Prostate gland (tissue), 2 donors: ENCODE measurements around the gene ANTXRL. TPM values are rescaled to one million over a fixed set of nuclear protein-coding genes. Genes with fewer than 3 reads are reported as not detected.
"Not testable (repeated sequence)": the region's sequence is repeated elsewhere in the genome, so short reads cannot be mapped to it uniquely, and the experiment has no call there.

ENCODE experiments used
- DNase-seq: peaks from one replicate; pipeline ENCODE4 v3.0.0-alpha.2; 2019; ENCODE audit warnings: low spot score
- H3K27ac ChIP-seq, 2 donors: fragments of 200-600 bp; sonication (generic); 2 replicates each; pipeline ENCODE4 v1.5.1; 2017 to 2019
- H3K27me3 ChIP-seq: fragments of 200-600 bp; sonication (generic); replicated peaks from 2 replicates; pipeline ENCODE4 v1.5.1; 2019; ENCODE audit not compliant: insufficient read depth
- H3K36me3 ChIP-seq, 2 donors: fragments of 200-600 bp; sonication (generic); 1 replicate in 1 of 2; 2 replicates in 1 of 2; pipeline versions ENCODE4 v1.5.1 to v1.8.1; 2017 to 2019
- H3K4me1 ChIP-seq: fragments of 200-600 bp; sonication (generic); replicated peaks from 2 replicates; pipeline ENCODE4 v1.5.1; 2019
- H3K4me3 ChIP-seq, 2 donors: fragments of 200-600 bp; sonication (generic); 2 replicates each; pipeline ENCODE4 v1.5.1; 2017 to 2019
- H3K9me3 ChIP-seq: fragments of 200-600 bp; sonication (generic); 2 replicates; pipeline ENCODE4 v1.5.1; 2017
- POLR2A ChIP-seq: fragments of 450-650 bp; IDR thresholded peaks from one replicate; pipeline ENCODE4 v1.6.1; 2016; ENCODE audit warnings: antibody characterized with exemption, mild to moderate bottlenecking
- POLR2AphosphoS5 ChIP-seq: sonication (generic); formaldehyde crosslinking; IDR thresholded peaks from one replicate; pipeline ENCODE4 v1.6.1; 2017; ENCODE audit warnings: antibody characterized with exemption
- whole genome bisulfite sequencing: methylation state at CpG from one replicate; pipeline ENCODE4 v1.1.5; 2018; 5-methylcytosine and 5-hydroxymethylcytosine counted together
- intact Hi-C: fragments of 100-400 bp; cut with DNase I; formaldehyde crosslinking; loops from one replicate; pipeline ENCODE4 v1.14.2; 2022
- total RNA-seq, 2 donors: library from RNA; depleted of rRNA; stranded (reverse); fragments of >200 nt; gene quantifications; one replicate each; pipeline ENCODE4 v1.1.0, GENCODE V29; 2016
- TF ChIP-seq, protein P1 (sequence below), 4 experiments: fragments of 200-600 bp in 2 of 4; fragments of 450-650 bp in 2 of 4; sonication (generic) in 2 of 4; IDR thresholded peaks; 1 replicate in 3 of 4; 2 replicates in 1 of 4; pipeline ENCODE4 v1.5.1; 2016 to 2019; ENCODE audit warnings: antibody characterized with exemption in 4 of 4, mild to moderate bottlenecking in 2 of 4, moderate library complexity in 2 of 4

ANTXRL gene
- total RNA-seq, 2 donors from 2014 or later: 3.4 TPM; not detected in 1

DNA sequence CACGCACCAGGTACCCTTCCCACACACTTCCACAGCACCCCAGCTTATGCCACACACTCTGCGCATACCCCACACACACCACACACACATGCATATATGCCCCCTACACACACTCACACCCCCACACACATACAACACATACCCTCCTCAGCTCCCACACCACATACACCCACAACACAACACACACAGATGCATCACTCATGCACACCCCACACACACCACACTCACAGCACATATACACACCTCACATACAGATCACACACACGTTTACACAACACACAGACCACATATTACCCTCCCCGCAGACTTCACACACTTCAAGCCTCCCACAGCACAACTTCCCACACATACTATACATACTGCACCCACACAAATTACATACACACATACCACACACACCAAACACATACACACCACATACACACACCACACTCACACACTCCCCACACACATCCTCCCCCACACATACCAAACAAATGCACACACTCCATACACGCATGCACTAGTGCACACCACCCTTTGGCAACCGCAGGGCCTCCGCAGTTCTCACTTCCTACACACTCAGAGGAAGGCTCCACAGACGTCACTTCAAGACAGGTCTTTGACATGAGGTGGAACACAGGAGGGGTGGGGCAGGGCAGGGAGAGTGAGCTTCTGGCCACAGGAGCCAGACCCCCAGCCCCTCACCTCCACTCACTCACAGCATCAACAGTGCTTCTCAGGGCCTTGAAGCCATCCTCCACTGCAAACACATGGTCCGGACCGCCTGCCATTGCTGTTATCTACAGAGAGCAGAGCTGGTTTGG, 18.5 kb upstream of the ANTXRL start:
- no peaks in the 10 kb centered on the region for H3K36me3 ChIP-seq
- no peaks in the 10 kb centered on the region for H3K9me3 ChIP-seq
- no peaks in the 10 kb centered on the region for H3K4me1 ChIP-seq
- no peak overlapping the region for H3K27ac ChIP-seq
- TF ChIP-seq POLR2AphosphoS5 (no peak), POLR2A (no peak)
- TF ChIP-seq, protein P1, sequence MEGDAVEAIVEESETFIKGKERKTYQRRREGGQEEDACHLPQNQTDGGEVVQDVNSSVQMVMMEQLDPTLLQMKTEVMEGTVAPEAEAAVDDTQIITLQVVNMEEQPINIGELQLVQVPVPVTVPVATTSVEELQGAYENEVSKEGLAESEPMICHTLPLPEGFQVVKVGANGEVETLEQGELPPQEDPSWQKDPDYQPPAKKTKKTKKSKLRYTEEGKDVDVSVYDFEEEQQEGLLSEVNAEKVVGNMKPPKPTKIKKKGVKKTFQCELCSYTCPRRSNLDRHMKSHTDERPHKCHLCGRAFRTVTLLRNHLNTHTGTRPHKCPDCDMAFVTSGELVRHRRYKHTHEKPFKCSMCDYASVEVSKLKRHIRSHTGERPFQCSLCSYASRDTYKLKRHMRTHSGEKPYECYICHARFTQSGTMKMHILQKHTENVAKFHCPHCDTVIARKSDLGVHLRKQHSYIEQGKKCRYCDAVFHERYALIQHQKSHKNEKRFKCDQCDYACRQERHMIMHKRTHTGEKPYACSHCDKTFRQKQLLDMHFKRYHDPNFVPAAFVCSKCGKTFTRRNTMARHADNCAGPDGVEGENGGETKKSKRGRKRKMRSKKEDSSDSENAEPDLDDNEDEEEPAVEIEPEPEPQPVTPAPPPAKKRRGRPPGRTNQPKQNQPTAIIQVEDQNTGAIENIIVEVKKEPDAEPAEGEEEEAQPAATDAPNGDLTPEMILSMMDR (IDR thresholded peaks at IDR 0.05): no peak
- WGBS: 80% methylated on average over 10 of the region's 10 CpGs
- no peak for DNase-seq
- no peak overlapping the region for H3K4me3 ChIP-seq
- no peaks in the 10 kb centered on the region for H3K27me3 ChIP-seq
- intact Hi-C loops: no loop called here

GRCh38 chr10:46269554-46270053, 17.2 kb upstream of the ANTXRL start:
- H3K36me3 ChIP-seq, DNase-seq, H3K9me3 ChIP-seq, H3K4me1 ChIP-seq, H3K27me3 ChIP-seq, intact Hi-C loops, H3K27ac ChIP-seq, H3K4me3 ChIP-seq: not testable (repeated sequence)
- WGBS: 90% methylated on average over 3 of the region's 3 CpGs

GRCh38 chr10:46270086-46270811, 16.5 kb upstream of the ANTXRL start:
- Histone ChIP-seq H3K27me3 (no peaks in the 10 kb centered on the region), H3K4me1 (no peaks in the 10 kb centered on the region), H3K9me3 (no peaks in the 10 kb centered on the region), H3K27ac (no peak overlapping the region), H3K4me3 (no peak overlapping the region), H3K36me3 (no peaks in the 10 kb centered on the region)
- intact Hi-C loops: no loop called here
- TF ChIP-seq POLR2AphosphoS5: no peak
- TF ChIP-seq, protein P1 (IDR thresholded peaks at IDR 0.05): no peak
- TF ChIP-seq POLR2A: no peak
- 84% methylated on average over 7 of the region's 7 CpGs for WGBS
- DNase-seq: no peak

DNA sequence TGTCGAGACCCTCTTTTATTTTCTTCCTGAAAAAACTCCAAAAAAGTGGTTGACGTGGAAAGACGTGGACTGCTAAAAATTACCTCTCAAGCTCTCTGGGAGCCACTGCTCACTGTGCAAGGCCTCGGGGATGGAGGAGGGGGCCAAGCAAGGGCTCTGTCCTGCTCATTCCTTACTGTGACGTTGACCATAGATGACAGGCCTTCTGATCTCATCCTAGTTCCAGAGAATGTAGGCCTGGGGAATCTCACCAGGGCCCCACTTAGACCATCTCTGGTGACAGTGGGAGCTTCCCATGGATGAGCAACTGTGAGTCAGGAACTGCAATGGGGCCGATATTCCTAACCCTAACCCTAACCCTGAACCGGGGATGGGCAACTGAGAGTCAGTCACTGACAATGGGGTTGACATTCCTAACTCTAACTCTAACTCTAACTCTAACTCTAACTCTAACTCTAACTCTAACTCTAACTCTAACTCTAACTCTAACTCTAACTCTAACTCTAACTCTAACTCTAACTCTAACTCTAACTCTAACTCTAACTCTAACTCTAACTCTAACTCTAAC, 15.8 kb upstream of the ANTXRL start:
- H3K27me3 ChIP-seq, DNase-seq, H3K4me3 ChIP-seq, H3K9me3 ChIP-seq, intact Hi-C loops, H3K27ac ChIP-seq, H3K36me3 ChIP-seq, H3K4me1 ChIP-seq: not testable (repeated sequence)
- 93% methylated on average over 7 of the region's 7 CpGs for WGBS

DNA sequence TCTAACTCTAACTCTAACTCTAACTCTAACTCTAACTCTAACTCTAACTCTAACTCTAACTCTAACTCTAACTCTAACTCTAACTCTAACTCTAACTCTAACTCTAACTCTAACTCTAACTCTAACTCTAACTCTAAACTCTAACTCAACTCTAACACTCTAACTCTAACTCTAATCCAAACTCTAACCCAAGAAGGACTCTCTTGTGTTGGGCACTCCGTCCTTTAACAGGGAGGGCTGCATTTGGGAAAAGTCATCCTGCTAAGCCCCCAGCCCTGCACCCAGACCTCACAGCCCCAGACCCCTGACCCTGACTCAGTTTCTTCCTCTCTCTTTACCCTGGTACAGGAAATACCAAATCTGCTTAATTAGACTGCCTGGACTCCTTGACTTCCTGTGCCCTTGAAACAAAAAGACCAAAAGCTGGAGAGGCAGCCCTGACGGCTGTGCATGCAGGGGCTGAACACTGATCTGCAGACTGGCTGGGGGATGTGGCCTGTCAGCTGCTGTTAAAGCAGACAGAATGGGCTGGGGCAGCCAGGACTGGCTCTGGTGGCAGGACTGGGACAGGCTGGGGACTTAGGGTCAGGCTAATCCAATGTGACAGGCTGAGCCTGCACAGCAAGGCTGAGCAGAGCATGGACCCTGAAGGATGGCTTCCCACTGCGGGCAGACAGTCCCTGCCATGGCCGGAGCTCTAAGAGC, 14.8 kb upstream of the ANTXRL start:
- WGBS: 70% methylated on average over 4 of the region's 4 CpGs
- H3K9me3 ChIP-seq, intact Hi-C loops, DNase-seq, H3K4me3 ChIP-seq, H3K36me3 ChIP-seq, H3K27ac ChIP-seq, H3K27me3 ChIP-seq, H3K4me1 ChIP-seq: not testable (repeated sequence)

DNA sequence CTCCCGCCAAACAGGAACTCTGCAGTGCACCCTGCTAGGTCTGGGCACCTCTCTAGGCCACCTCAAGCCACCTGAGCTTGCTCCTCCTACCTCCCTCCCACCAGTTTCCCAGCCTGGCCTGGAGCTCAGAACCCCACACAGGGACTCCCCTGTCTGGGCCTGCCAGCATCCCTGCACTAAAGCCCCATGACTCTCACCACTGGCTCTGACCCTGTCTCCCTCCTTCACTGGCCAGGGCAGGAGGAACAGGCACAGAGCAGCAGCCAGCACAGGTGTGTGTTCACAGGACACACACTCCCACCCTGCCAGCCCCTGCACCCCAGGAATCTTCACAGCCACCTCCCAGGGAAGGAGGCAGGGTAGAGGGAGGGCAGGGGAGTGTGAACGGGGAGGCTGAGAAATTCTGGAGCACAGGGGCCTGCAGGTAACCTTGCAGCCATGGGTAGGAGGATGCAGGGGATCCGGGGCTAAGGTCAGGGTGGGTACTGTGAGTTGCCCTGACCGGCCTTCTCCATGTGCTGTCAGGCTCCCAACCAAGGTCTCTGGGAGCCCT, 13.9 kb upstream of the ANTXRL start:
- Histone ChIP-seq H3K9me3 (no peaks in the 10 kb centered on the region), H3K27ac (no peak overlapping the region), H3K36me3 (no peaks in the 10 kb centered on the region), H3K4me3 (no peak overlapping the region), H3K4me1 (no peaks in the 10 kb centered on the region), H3K27me3 (no peaks in the 10 kb centered on the region)
- 79% methylated on average over 4 of the region's 4 CpGs for WGBS
- TF ChIP-seq, protein P1 (IDR thresholded peaks at IDR 0.05): no peak
- no peak for TF ChIP-seq POLR2AphosphoS5
- no peak for TF ChIP-seq POLR2A
- DNase-seq: no peak
- intact Hi-C loops: no loop called here
